ENCODE results near the gene HDAC6. TPM values are rescaled to one million over a fixed set of nuclear protein-coding genes. Genes with fewer than 3 reads are reported as not detected.

HDAC6 gene
- polyA plus RNA-seq, 1 donor from 2014 or later = 161 TPM

DNA sequence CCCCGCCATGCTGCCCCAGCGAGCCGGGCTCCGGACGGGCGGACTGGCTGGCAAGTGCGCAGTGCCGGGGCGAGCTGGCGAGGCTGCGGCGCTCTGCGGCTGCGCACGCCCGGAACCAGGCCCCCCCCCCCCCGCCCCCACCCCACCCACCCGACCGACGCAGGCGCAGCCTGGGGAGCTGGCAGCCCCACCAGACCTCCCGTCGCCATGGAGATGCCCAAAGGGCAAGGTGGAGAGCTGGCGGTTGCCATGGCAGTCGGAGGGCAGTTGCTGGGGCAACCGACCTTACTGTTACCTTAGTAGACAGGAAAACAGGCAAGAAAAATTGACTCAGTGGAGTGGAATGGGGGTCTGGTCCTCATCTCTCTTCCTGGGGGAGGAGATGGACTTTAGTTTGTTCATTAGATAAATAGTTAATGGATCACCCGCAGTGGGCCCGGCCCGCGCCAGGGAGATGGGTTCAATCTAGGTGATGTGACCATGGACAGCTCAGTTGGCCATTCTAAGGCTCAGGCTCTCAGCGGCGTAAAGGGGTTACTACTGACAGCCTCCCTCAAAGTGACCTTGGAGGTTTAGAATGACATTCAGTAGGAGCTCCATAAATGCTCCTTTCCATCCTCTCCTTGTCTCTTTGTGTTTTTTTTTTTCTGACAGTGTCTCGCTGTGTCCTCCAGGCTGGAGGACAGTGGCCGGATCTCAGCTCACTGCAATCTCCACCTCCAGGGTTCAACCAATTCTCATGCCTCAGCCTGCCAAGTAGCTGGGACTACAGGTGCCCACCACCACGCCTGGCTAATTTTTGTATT lies 33.9 kb downstream of the HDAC6 start, which contains the start of gene PCSK1N:
TSS of gene PCSK1N (minus strand) at position 87 of the 806 bp plus-strand sequence. CDS start at position 9, 78 bp downstream.
- no peaks in the 10 kb centered on the region for H3K36me3 ChIP-seq (ENCODE audit: insufficient read depth, low read length)
- H3F3A ChIP-seq (ENCODE audit: insufficient read depth, low read length, poor library complexity, severe bottlenecking) = no peaks in the 10 kb centered on the region
- TF ChIP-seq POLR2AphosphoS5 (IDR thresholded peaks at IDR 0.05) (peak; percentile 84), SMC3 (conservative IDR thresholded peaks at IDR 0.05; ENCODE audit: poor library complexity) (no peak)
- no peak within 1 kb of the TSS for H3K4me2 ChIP-seq (ENCODE audit: low read length)
- no peaks in the 10 kb centered on the region for H4K20me1 ChIP-seq (ENCODE audit: insufficient read depth)
- no peaks in the 10 kb centered on the region for H3K9me2 ChIP-seq (ENCODE audit: insufficient read depth, low read length)
- H3K4me3 ChIP-seq (ENCODE audit: low read length) = peak within 1 kb of the TSS; percentile 84
- H3K27me3 ChIP-seq (ENCODE audit: insufficient read depth, low read depth, low read length) = peaks cover 11% of the 10 kb centered on the region
- no peak within 1 kb of the TSS for H2AFZ ChIP-seq (ENCODE audit: low read depth, low read length)
- H3K79me2 ChIP-seq (replicated peaks; ENCODE audit: insufficient read depth, low read length) = peaks cover 20% of the 10 kb centered on the region
- H3K9me3 ChIP-seq (ENCODE audit: low read length) = no peaks in the 10 kb centered on the region
- H3K9ac ChIP-seq (ENCODE audit: low read length) = peak within 1 kb of the TSS; percentile 89
- H3K27ac ChIP-seq (ENCODE audit: low read length) = peak within 1 kb of the TSS; percentile 87

DNA sequence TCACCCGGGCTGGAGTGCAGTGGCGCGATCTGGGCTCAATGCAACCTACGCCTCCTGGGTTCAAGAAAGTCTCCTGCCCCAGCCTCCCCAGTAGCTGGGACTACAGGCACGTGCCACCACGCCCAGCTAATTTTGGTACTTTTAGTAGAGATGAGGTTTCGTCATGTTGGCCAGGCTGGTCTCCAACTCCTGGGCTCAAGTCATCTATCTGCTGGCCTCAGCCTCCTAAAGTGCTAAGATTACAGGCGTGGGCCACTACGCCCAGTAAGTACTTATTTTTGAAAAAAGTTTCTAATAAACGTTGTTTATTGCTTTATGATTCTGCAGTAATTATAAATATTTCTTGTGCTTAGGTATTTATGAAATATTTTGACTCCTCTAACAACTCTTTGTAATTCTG lies 37.8 kb downstream of the HDAC6 start:
- H3K9me3 ChIP-seq (ENCODE audit: low read length) = no peaks in the 10 kb centered on the region
- H3K79me2 ChIP-seq (replicated peaks; ENCODE audit: insufficient read depth, low read length) = no peaks in the 10 kb centered on the region
- no peak overlapping the region for H3K9ac ChIP-seq (ENCODE audit: low read length)
- TF ChIP-seq SMC3 (conservative IDR thresholded peaks at IDR 0.05; ENCODE audit: poor library complexity) = no peak
- H4K20me1 ChIP-seq (ENCODE audit: insufficient read depth) = no peaks in the 10 kb centered on the region
- no peaks in the 10 kb centered on the region for H3K27me3 ChIP-seq (ENCODE audit: insufficient read depth, low read depth, low read length)
- no peaks in the 10 kb centered on the region for H3K36me3 ChIP-seq (ENCODE audit: insufficient read depth, low read length)
- H2AFZ ChIP-seq (ENCODE audit: low read depth, low read length) = no peak overlapping the region
- no peak overlapping the region for H3K4me3 ChIP-seq (ENCODE audit: low read length)
- no peaks in the 10 kb centered on the region for H3F3A ChIP-seq (ENCODE audit: insufficient read depth, low read length, poor library complexity, severe bottlenecking)
- no peaks in the 10 kb centered on the region for H3K9me2 ChIP-seq (ENCODE audit: insufficient read depth, low read length)
- H3K4me2 ChIP-seq (ENCODE audit: low read length) = no peak overlapping the region
- no peak overlapping the region for H3K27ac ChIP-seq (ENCODE audit: low read length)

DNA sequence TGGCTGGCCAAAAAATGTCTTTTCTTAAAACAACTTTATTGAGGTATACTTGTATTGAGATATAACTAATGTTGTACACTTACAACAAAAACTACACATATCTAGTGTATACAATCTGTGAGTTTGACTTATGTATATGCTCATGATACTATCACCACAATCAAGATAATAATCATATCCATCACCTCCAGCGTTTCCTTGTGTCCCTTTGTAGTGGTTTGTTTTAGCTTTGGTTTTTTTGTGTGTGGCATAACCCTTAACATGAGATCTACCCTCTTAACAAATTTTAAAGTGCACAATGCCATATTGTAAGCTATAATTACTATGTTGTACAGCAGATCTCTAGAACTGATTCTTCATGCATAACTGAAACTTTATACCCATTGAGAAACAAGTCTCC lies 47.0 kb downstream of the HDAC6 start:
- Histone ChIP-seq H4K20me1 (ENCODE audit: insufficient read depth) (no peaks in the 10 kb centered on the region), H3K4me2 (ENCODE audit: low read length) (no peak overlapping the region), H3K79me2 (replicated peaks; ENCODE audit: insufficient read depth, low read length) (no peaks in the 10 kb centered on the region), H3K27ac (ENCODE audit: low read length) (no peak overlapping the region), H3K27me3 (ENCODE audit: insufficient read depth, low read depth, low read length) (no peaks in the 10 kb centered on the region), H2AFZ (ENCODE audit: low read depth, low read length) (no peak overlapping the region), H3K4me3 (ENCODE audit: low read length) (no peak overlapping the region), H3F3A (ENCODE audit: insufficient read depth, low read length, poor library complexity, severe bottlenecking) (no peaks in the 10 kb centered on the region), H3K9me2 (ENCODE audit: insufficient read depth, low read length) (no peaks in the 10 kb centered on the region), H3K36me3 (ENCODE audit: insufficient read depth, low read length) (no peaks in the 10 kb centered on the region), H3K9me3 (ENCODE audit: low read length) (no peaks in the 10 kb centered on the region), H3K9ac (ENCODE audit: low read length) (no peak overlapping the region)
- TF ChIP-seq RAD21 (conservative IDR thresholded peaks at IDR 0.05) (no peak), SMC3 (conservative IDR thresholded peaks at IDR 0.05; ENCODE audit: poor library complexity) (no peak), EP300 (conservative IDR thresholded peaks at IDR 0.05; ENCODE audit: poor library complexity, severe bottlenecking) (no peak), MXI1 (conservative IDR thresholded peaks at IDR 0.05; ENCODE audit: poor library complexity, severe bottlenecking) (no peak), POLR2AphosphoS5 (IDR thresholded peaks at IDR 0.05) (no peak), EZH2 (IDR thresholded peaks at IDR 0.05; ENCODE audit: borderline replicate concordance, insufficient read depth, low read length, poor library complexity, severe bottlenecking) (no peak), TAF1 (IDR thresholded peaks at IDR 0.05; ENCODE audit: low read depth) (no peak)
- TF ChIP-seq, protein P1, sequence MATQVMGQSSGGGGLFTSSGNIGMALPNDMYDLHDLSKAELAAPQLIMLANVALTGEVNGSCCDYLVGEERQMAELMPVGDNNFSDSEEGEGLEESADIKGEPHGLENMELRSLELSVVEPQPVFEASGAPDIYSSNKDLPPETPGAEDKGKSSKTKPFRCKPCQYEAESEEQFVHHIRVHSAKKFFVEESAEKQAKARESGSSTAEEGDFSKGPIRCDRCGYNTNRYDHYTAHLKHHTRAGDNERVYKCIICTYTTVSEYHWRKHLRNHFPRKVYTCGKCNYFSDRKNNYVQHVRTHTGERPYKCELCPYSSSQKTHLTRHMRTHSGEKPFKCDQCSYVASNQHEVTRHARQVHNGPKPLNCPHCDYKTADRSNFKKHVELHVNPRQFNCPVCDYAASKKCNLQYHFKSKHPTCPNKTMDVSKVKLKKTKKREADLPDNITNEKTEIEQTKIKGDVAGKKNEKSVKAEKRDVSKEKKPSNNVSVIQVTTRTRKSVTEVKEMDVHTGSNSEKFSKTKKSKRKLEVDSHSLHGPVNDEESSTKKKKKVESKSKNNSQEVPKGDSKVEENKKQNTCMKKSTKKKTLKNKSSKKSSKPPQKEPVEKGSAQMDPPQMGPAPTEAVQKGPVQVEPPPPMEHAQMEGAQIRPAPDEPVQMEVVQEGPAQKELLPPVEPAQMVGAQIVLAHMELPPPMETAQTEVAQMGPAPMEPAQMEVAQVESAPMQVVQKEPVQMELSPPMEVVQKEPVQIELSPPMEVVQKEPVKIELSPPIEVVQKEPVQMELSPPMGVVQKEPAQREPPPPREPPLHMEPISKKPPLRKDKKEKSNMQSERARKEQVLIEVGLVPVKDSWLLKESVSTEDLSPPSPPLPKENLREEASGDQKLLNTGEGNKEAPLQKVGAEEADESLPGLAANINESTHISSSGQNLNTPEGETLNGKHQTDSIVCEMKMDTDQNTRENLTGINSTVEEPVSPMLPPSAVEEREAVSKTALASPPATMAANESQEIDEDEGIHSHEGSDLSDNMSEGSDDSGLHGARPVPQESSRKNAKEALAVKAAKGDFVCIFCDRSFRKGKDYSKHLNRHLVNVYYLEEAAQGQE (IDR thresholded peaks at IDR 0.05; ENCODE audit: borderline replicate concordance) = no peak
- TF ChIP-seq, protein P2, sequence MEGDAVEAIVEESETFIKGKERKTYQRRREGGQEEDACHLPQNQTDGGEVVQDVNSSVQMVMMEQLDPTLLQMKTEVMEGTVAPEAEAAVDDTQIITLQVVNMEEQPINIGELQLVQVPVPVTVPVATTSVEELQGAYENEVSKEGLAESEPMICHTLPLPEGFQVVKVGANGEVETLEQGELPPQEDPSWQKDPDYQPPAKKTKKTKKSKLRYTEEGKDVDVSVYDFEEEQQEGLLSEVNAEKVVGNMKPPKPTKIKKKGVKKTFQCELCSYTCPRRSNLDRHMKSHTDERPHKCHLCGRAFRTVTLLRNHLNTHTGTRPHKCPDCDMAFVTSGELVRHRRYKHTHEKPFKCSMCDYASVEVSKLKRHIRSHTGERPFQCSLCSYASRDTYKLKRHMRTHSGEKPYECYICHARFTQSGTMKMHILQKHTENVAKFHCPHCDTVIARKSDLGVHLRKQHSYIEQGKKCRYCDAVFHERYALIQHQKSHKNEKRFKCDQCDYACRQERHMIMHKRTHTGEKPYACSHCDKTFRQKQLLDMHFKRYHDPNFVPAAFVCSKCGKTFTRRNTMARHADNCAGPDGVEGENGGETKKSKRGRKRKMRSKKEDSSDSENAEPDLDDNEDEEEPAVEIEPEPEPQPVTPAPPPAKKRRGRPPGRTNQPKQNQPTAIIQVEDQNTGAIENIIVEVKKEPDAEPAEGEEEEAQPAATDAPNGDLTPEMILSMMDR (IDR thresholded peaks at IDR 0.05; ENCODE audit: poor library complexity, severe bottlenecking) = no peak

Data from neural cell (in vitro differentiated cells).